CD4-positive, alpha-beta T cell treated with Interleukin-21 for 1 hour (primary cell): ENCODE measurements around the gene ADAMTSL3.

Source experiments
- DNase-seq: peaks from one replicate; pipeline ENCODE4 v3.0.0-alpha.2; 2020

ADAMTSL3 gene

DNA sequence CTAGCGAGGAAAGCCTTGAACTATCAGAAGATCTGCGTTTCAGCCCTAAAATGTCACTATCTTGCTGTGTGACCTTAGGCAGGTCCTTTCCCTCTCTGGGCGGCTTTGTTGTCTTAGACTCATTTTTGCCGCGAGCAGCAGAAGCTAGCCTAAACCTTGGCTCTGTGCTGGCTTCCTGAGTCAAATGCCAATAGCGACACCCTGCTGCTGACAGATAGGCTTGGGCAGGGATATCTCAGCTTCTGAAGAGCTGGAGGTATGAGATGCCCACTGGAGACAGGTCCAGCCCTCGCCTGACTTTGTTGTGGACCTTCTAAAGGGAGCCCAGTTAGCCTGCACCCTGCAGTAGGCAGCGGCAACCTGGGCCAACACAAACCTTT, 1.3 kb downstream of the ADAMTSL3 start:
- no peak for DNase-seq

GRCh38 chr15:83656192-83656591, 2.3 kb downstream of the ADAMTSL3 start:
- DNase-seq: no peak

DNA sequence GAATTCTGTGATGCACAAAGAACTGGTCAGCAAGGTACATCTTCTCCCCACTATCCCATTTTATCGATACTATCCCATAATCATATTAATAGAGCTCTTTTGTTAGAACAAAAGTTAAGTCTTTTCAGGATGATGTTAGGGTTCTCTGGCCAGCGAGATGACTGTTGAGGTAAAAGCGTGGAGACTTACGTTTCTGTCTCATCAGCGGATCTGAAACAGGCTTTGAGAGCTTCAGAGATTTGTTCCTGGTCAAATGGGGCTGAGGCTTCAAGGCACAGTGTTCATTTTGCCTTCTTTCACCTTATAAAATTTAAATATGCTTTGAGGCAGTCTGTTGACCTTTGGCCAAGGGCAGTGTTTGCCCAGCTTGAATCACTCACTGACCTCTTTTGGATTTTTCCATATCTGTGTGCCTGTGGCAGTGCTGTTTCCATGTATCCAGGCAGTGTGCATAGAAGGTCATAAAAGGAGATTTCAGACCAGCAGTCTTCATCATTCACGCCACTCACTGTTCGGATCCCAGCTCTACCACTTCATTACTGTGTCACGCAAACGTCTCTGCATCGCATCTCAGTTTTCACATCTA, 3.1 kb downstream of the ADAMTSL3 start:
- no peak for DNase-seq

GRCh38 chr15:83657549-83657948, 3.6 kb downstream of the ADAMTSL3 start:
- no peak for DNase-seq

DNA sequence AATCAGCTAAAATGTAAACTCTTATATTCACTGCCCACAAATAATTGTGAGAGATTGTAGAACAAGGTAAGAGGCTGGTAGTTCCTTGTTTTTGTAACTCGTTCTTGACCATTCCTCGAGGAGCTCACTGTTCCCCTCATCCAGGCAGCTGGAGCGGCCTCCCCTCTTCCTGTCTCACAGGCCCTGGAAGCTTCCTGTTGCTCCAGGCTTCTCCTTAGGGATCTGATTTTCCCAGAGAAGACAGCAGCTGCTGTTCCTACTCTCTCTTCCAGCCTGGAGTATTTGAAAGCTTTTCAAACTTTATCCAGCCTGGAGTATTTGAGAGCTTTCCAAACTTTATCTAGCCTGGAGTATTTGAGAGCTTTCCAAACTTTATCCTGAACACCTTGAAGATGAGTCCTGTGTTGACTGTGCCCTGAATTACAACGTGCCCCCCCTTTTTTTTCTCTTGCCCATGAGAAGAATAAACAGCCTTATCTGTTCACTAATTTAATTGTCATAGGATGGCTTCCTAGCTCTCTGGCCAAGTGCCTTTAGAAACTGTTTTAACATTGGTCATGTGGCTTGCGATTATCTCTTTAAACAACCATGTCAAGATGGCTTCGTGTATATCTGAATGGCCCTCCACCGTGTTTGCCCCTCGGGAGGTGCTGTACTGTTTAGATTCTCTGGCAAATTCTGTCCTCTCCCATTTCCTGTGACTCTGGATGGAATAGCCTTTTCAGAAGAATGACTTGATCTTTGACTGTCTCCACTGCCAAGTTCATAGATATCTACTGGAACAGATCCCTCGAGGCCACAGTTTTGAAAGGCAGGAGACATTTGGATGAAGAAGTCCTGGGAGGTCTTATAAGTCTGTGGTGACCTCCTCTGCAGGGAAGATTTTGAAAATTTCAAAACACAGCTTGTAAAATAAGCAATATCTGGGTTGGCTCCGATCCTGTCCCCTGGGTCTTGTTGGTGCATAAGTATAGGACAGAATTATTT, 4.8 kb downstream of the ADAMTSL3 start:
- no peak for DNase-seq

GRCh38 chr15:83659417-83659812, 5.5 kb downstream of the ADAMTSL3 start:
- DNase-seq: no peak

- no peak for DNase-seq
These were observed 11.6 kb downstream of the ADAMTSL3 start for GRCh38 chr15:83665480-83665879.

DNA sequence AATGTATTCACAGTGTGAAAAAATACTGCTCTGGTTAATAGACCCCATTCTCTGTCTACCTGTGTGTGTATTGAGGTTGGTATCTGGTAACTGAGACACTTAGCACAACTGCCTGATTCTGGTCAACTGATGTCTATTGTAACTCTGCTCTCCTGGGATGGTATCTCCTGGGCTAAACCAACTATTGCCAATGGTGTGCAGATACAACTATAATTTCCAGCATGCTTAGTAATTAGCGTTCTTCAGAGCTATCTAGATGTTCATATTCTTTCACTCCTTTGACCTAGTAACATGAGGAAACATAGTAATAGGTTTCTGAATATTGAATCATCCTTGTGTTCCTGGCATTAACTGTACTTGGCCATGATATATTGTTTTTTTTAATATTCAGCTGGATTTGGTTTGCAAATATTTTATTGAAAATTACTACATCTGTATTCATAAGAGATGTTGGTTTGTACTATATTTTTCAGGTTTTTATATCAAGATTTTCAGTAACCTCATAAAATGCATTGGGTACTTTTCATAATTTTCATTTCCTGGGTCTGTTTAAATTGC, 16.8 kb downstream of the ADAMTSL3 start:
- no peak for DNase-seq

GRCh38 chr15:83671603-83672002, 17.7 kb downstream of the ADAMTSL3 start:
- no peak for DNase-seq

DNA sequence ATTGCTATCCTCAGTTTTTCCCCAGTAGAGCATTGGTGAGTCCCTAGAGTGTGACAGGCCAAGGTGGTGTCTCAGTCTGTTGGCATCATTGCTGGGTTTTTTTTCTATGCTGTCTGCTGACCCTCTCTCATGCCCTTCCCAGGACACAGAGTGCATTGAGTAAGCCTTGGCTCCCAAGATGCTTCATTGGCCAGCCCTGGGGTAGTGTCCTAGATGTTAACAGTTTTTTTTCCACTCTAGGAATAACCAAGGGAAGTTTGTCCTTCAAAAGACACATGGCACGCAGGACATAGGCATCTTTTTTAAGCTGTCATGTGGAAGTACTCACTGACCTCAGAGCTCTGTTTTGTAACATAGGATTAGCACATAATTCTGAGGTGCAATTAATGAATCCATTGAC, 19.5 kb downstream of the ADAMTSL3 start:
- no peak for DNase-seq

DNA sequence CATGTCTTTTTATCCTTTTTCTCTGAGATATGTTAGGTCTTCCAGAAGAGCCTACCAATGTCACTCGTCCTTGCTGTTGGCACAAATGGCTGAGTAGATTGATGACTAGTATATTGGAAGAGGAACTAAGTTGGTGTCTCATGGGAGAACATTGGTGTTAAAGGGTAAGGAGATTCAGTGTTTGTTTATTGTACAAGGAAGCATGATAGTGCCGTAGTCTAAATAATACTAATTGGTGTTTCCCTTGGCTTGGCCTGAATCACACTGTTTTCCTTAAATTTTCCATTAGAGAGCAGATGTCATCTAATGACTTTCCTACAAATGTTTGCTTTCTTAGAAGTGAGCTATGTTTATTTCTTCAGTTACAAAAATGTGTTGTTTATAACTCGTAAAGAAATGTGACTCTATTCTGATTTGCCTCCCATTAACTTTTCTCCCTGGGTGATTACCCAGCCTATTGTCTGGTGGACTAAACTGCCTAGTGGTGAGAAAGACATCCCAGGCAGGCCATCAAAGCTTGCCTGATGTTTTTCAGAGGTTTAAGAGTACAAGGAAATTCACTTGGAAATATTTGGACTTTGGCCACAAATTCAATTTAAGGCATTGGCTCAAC, 28.7 kb downstream of the ADAMTSL3 start:
- no peak for DNase-seq

GRCh38 chr15:83685916-83686332, 32.0 kb downstream of the ADAMTSL3 start:
- no peak for DNase-seq

DNA sequence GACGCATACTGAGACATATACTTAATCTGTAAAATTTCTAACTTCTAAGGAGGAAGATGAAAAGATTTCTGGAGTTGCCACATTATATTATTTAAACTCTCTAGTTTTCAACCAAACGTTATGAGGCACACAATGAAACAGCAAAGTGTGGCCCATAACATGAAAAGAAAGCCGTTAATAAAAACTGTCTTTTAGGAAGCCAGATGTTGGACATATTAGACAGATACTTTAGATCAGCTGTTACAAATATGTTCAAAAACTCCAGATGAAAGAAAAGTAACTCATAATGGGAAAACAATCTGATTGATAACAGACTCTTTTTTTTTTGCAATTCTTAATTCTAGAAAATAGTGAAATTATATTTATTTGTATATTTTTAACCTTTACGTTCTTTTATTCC, 34.3 kb downstream of the ADAMTSL3 start:
- DNase-seq: no peak

- no peak for DNase-seq
These were observed 36.8 kb downstream of the ADAMTSL3 start for GRCh38 chr15:83690676-83691075.

DNA sequence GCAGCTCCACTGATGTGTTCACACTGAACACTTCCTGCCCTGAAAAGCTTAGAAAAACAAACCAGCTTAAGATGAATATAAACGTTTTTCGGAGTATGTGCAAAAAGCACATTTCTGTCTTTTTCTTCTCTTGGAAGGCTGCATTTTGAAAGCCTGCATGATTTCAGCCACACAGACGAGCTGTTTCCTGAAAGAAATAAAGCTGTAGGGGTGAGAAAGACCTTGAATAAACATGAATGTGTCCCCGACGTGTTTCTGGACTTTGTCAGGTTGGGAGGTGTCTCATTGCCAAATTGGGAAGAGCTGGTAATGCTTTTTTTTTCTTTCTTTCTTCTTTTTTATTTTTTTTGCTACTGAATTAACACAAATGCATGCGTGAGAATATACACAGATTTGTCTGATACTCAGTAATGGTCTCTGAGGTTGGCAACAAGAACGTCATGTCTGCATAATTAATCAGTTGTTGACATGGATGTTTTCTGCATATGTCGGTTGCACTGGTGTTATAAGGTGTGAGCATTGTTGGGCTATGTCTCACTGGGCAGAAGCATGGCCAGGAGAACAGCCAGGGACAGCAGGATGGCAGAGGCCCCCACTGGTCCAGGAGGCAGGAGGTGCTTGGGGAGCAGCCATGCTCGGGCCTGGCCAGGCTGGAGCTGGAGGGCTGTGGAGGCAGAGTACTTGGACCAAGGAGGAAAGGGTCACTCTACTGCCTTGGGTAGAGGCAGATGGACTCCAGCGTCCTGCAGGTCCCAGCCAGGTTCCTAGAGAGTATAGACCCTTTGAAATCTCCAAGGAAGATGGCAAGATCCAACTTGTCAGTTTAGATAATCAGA, 39.0 kb downstream of the ADAMTSL3 start:
- no peak for DNase-seq

DNA sequence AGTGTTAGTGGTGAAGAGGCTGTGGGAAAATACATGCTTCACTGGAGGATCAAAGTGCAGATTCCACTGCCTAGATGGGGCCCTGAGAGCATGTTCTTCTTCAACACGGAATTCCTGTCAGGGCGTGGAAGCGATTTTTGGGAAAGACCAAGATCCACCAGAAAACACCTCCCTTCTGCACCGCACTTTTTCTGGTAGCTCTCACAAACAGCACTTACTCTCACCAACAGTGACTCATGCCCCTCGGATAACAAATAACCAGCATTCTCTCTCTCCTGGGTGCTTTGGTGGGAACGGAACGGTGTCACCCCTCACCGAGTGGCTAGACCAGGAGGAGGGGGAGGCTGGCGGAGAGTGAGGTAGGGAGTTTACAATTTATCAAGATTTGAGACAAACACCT, 40.1 kb downstream of the ADAMTSL3 start:
- DNase-seq: no peak

- no peak for DNase-seq
These were observed 40.6 kb downstream of the ADAMTSL3 start for GRCh38 chr15:83694536-83694935.

DNA sequence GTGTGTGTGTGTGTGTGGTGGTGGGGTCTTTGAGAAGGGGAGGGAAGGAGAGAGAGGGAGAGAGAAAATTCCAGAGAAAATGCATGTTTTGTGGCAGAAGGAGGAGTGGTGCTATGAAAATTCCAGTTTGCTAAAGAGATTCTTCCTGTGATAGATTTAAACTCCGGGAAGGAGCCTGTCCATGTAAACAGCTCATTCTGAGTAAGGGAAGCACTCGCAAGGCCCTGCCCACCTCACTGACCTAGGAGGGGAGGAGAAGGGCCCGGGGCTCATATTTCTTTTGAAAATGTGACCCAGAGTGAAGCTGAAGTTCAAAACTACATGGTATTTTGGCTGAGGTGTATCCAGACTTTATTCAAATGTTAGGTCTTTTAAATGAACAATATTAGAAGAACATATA, 41.3 kb downstream of the ADAMTSL3 start:
- no peak for DNase-seq

GRCh38 chr15:83695901-83696425, 42.0 kb downstream of the ADAMTSL3 start:
- no peak for DNase-seq

DNA sequence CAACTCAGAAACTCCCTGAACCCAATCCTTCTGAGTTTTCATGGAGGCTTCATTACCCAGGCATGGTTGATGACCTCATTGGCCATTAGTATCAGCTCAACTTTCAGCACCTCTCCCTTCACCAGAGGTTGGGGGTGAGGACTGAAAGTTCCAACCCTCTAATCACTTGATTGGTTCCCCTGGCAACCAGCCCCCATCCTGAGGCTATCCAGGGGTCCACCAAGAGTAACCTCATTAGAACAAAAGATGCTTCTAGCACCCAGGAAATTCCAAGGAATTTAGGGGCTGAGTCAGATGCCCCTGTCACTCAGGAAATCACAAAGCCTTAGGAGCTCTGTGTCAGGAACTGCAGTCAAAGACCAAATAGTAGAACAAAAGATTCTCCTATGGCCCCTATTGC, 43.8 kb downstream of the ADAMTSL3 start:
- DNase-seq: no peak

- no peak for DNase-seq
These were observed 44.4 kb downstream of the ADAMTSL3 start for GRCh38 chr15:83698294-83698693.

DNA sequence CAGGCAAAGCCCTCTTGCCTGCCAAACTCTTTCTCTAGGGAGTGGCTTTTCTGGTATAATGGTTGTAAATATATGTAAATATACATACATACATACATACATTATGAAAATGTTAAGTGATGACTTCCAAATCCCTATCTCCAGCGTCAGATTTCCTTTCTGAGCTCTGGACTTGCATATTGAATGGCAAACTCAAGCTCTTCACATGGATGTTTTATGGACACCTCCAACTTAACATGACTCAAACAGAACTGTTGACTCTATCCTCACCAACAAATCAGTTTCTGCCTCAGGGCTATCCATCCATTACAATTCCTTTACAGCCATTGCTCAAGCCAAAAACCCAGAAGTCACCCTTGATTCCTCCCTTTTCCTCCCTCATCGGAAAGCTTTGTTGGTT, 45.1 kb downstream of the ADAMTSL3 start:
- no peak for DNase-seq
